Panc1 (cell line): ENCODE data around the gene RPL35. TPM values are rescaled to one million over a fixed set of nuclear protein-coding genes. Genes with fewer than 3 reads are reported as not detected.

Source experiments
- ATAC-seq: fragments of 200-7000 bp; cut with Tn5 transposase; 2 replicates; pipeline ENCODE4 v1.9.1; 2020; ENCODE audit warnings: mild to moderate bottlenecking, moderate library complexity
- BruUV-seq: library from RNA; stranded (reverse); fragments of 400-500 nt; replicated peaks from 2 replicates; lab custom pipeline; 2021; lab: Mats Ljungman, UMichigan
- CTCF ChIA-PET: fragments of 300-600 bp; sonication (Branson Sonifier 250); formaldehyde crosslinking; loops from one replicate; lab custom pipeline; 2022; ENCODE audit warnings: antibody characterized with exemption; lab: Charles Lee
- POLR2A ChIA-PET: fragments of 300-600 bp; sonication (Branson Sonifier 250); formaldehyde crosslinking; loops from one replicate; lab custom pipeline; 2022; ENCODE audit warnings: antibody characterized with exemption; lab: Charles Lee
- DNase-seq: peaks from one replicate; pipeline ENCODE4 v3.0.0-alpha.2; 2010; ENCODE audit warnings: low read depth, low spot score
- H3K27ac ChIP-seq: 2 replicates; pipeline ENCODE4 v1.5.1; 2011; ENCODE audit warnings: mild to moderate bottlenecking, low read length, inconsistent platforms
- H3K27me3 ChIP-seq: fragments of 200-500 bp; sonication (Bioruptor generic); 2 replicates; pipeline ENCODE4 v1.6.0; 2014; ENCODE audit warnings: low read length, inconsistent platforms; ENCODE audit not compliant: control insufficient read depth, insufficient read depth
- H3K36me3 ChIP-seq: fragments of 200-500 bp; sonication (Bioruptor generic); 2 replicates; pipeline ENCODE4 v1.5.1; 2014; ENCODE audit warnings: inconsistent platforms, mild to moderate bottlenecking, low read length, moderate library complexity; ENCODE audit not compliant: control insufficient read depth, insufficient read depth
- H3K4me1 ChIP-seq: 2 replicates; pipeline ENCODE4 v1.5.1; 2011; ENCODE audit warnings: inconsistent platforms, mild to moderate bottlenecking, low read length, moderate library complexity; ENCODE audit not compliant: control insufficient read depth, insufficient read depth
- H3K4me3 ChIP-seq, 2 experiments: 2 replicates each; pipeline ENCODE4 v1.5.1; 2011 to 2012; ENCODE audit warnings: low read depth in 2 of 2, low read length in 2 of 2, mild to moderate bottlenecking in 2 of 2, inconsistent platforms in 1 of 2, moderate library complexity in 1 of 2
- H3K9me3 ChIP-seq: fragments of 200-500 bp; sonication (Bioruptor generic); 2 replicates; pipeline ENCODE4 v1.5.1; 2014; ENCODE audit warnings: low read depth, mild to moderate bottlenecking, inconsistent platforms, low read length, moderate library complexity; ENCODE audit not compliant: control insufficient read depth, insufficient read depth
- POLR2AphosphoS5 ChIP-seq: IDR thresholded peaks from 2 replicates; pipeline ENCODE4 v1.6.1; 2012; ENCODE audit warnings: mild to moderate bottlenecking, low read depth, low read length, moderate library complexity
- SIN3A ChIP-seq: IDR thresholded peaks from 2 replicates; pipeline ENCODE4 v1.6.1; 2012; ENCODE audit warnings: low read depth, mild to moderate bottlenecking, low read length, moderate library complexity, borderline replicate concordance; ENCODE audit not compliant: insufficient read depth
- TCF7L2 ChIP-seq: IDR thresholded peaks from 2 replicates; pipeline ENCODE4 v1.6.1; 2011; ENCODE audit warnings: mild to moderate bottlenecking, low read depth, low read length, inconsistent platforms
- in situ Hi-C: cut with HindIII; loops from 2 replicates; pipeline ENCODE4 v1.10.0; 2016; ENCODE audit warnings: low sequenced_read_pairs, low pct_unique_long_range_greater_than_20kb
- intact Hi-C: fragments of 100-400 bp; cut with micrococcal nuclease; formaldehyde crosslinking; loops from one replicate; pipeline ENCODE4 v1.10.0; 2022; ENCODE audit not compliant: unreplicated experiment
- total RNA-seq: library from RNA; stranded (reverse); gene quantifications from one replicate; pipeline ENCODE4 v1.2.1, GENCODE V29; 2021; ENCODE audit not compliant: unreplicated experiment
- TF ChIP-seq, protein P1 (sequence below): fragments of 450-650 bp; IDR thresholded peaks from 2 replicates; pipeline ENCODE4 v1.5.1; 2017; ENCODE audit warnings: mild to moderate bottlenecking
- TF ChIP-seq, protein P2 (sequence below), 2 experiments: IDR thresholded peaks; 2 replicates each; pipeline ENCODE4 v1.6.1; 2011 to 2012; ENCODE audit warnings: low read depth in 2 of 2, control low read depth in 1 of 2, low read length in 1 of 2, mild to moderate bottlenecking in 1 of 2, moderate library complexity in 1 of 2; ENCODE audit not compliant: insufficient read depth in 1 of 2

RPL35 gene
- total RNA-seq, 1 experiment from 2014 or later, result 758 TPM

- ATAC-seq, result no peak
- Histone ChIP-seq H3K9me3 (no peaks in the 10 kb centered on the region), H3K4me3 (no peak overlapping the region), H3K27me3 (no peaks in the 10 kb centered on the region), H3K4me1 (peaks cover 16% of the 10 kb centered on the region), H3K36me3 (no peaks in the 10 kb centered on the region; the same call in 1 of the 2 replicates), H3K27ac (no peak overlapping the region)
- ChIA-PET POLR2A (interaction anchor here (0.7 kb wide), 1 partner anchor 68 kb away, joined by 4 read pairs; no protein-coding TSS in a partner anchor), CTCF (interaction anchor here (0.7 to 7.5 kb wide), 2 partner anchors 80 to 90 kb away, joined by 5 to 134 read pairs; partner anchors contain the start of genes NR6A1 and OLFML2A)
- intact Hi-C loops, result no loop called here
- in situ Hi-C loops, result no loop called here
- BruUV-seq, result no TSS peak
- DNase-seq, result no peak
- TF ChIP-seq SIN3A, result no peak
- no peak for TF ChIP-seq POLR2AphosphoS5
- TF ChIP-seq, protein P1, sequence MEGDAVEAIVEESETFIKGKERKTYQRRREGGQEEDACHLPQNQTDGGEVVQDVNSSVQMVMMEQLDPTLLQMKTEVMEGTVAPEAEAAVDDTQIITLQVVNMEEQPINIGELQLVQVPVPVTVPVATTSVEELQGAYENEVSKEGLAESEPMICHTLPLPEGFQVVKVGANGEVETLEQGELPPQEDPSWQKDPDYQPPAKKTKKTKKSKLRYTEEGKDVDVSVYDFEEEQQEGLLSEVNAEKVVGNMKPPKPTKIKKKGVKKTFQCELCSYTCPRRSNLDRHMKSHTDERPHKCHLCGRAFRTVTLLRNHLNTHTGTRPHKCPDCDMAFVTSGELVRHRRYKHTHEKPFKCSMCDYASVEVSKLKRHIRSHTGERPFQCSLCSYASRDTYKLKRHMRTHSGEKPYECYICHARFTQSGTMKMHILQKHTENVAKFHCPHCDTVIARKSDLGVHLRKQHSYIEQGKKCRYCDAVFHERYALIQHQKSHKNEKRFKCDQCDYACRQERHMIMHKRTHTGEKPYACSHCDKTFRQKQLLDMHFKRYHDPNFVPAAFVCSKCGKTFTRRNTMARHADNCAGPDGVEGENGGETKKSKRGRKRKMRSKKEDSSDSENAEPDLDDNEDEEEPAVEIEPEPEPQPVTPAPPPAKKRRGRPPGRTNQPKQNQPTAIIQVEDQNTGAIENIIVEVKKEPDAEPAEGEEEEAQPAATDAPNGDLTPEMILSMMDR, result no peak
- TF ChIP-seq, protein P2, sequence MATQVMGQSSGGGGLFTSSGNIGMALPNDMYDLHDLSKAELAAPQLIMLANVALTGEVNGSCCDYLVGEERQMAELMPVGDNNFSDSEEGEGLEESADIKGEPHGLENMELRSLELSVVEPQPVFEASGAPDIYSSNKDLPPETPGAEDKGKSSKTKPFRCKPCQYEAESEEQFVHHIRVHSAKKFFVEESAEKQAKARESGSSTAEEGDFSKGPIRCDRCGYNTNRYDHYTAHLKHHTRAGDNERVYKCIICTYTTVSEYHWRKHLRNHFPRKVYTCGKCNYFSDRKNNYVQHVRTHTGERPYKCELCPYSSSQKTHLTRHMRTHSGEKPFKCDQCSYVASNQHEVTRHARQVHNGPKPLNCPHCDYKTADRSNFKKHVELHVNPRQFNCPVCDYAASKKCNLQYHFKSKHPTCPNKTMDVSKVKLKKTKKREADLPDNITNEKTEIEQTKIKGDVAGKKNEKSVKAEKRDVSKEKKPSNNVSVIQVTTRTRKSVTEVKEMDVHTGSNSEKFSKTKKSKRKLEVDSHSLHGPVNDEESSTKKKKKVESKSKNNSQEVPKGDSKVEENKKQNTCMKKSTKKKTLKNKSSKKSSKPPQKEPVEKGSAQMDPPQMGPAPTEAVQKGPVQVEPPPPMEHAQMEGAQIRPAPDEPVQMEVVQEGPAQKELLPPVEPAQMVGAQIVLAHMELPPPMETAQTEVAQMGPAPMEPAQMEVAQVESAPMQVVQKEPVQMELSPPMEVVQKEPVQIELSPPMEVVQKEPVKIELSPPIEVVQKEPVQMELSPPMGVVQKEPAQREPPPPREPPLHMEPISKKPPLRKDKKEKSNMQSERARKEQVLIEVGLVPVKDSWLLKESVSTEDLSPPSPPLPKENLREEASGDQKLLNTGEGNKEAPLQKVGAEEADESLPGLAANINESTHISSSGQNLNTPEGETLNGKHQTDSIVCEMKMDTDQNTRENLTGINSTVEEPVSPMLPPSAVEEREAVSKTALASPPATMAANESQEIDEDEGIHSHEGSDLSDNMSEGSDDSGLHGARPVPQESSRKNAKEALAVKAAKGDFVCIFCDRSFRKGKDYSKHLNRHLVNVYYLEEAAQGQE (IDR thresholded peaks at IDR 0.05; ENCODE audit: insufficient read depth in 1 of 2, low read depth in 2 of 2, low read length in 1 of 2), result no peak
- no peak for TF ChIP-seq TCF7L2
These were observed 6.9 kb downstream of the RPL35 start for GRCh38 chr9:124854822-124855221.

DNA sequence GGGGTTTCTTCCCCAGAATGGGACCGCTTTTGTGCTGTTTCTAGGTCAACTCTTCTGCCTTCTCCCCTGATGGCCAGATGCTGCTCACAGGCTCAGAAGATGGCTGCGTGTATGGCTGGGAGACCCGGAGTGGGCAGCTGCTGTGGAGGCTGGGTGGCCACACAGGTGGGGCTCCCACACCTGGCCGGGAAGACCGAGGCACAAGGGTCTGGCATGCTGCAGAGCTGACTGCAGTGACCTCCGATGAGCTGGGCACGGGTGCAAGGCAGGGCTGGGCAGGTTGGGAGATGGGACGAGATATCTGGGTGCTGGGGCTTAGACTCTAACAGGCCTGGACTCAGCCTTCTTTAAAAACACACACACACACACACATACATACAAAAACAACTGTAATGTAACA is 7.6 kb downstream of the RPL35 start:
- no peak for TF ChIP-seq SIN3A
- TF ChIP-seq POLR2AphosphoS5, result no peak
- no peak for TF ChIP-seq TCF7L2
- TF ChIP-seq, protein P1, result no peak
- TF ChIP-seq, protein P2 (IDR thresholded peaks at IDR 0.05; ENCODE audit: insufficient read depth in 1 of 2, low read depth in 2 of 2, low read length in 1 of 2), result no peak
- no peak for ATAC-seq

More for the DNA sequence above, 7.6 kb downstream of the RPL35 start:
- CTCF ChIA-PET, result interaction anchor here (0.7 to 7.5 kb wide), 6 partner anchors 8 to 90 kb away, joined by 5 to 134 read pairs (median 8); partner anchors contain the start of genes NR6A1 and OLFML2A
- in situ Hi-C loops, result no loop called here
- Histone ChIP-seq H3K27me3 (no peaks in the 10 kb centered on the region), H3K27ac (no peak overlapping the region), H3K9me3 (no peaks in the 10 kb centered on the region), H3K4me3 (no peak overlapping the region), H3K4me1 (peaks cover 11% of the 10 kb centered on the region), H3K36me3 (no peaks in the 10 kb centered on the region; the same call in 1 of the 2 replicates)
- no peak for DNase-seq
- POLR2A ChIA-PET, result interaction anchor here (0.7 to 1.0 kb wide), 2 partner anchors 67 to 85 kb away, joined by 3 to 4 read pairs; no protein-coding TSS in a partner anchor
- intact Hi-C loops, result no loop called here
- BruUV-seq, result no TSS peak
